Naive thymus-derived CD8-positive, alpha-beta T cell (primary cell): Measurements from ENCODE around the gene TSSK3. TPM values are rescaled to one million over a fixed set of nuclear protein-coding genes. Genes with fewer than 3 reads are reported as not detected.

ENCODE experiments used
- ATAC-seq, 2 donors: fragments of 150-1000 bp; cut with Tn5 transposase in 1 of 2; sonication (Bioruptor Pico), chemical (Tn5 transposase) in 1 of 2; 1 replicate in 1 of 2; 2 replicates in 1 of 2; pipeline ENCODE4 v1.10.0; 2021; ENCODE audit warnings: mild to moderate bottlenecking in 2 of 2, moderate library complexity in 2 of 2
- POLR2A ChIA-PET: fragments of 350-600 bp; sonication (Branson Sonifier 250); formaldehyde crosslinking; loops from one replicate; lab custom pipeline; 2021; ENCODE audit warnings: antibody characterized with exemption; lab: Charles Lee
- DNase-seq, 10 donors: peaks; one replicate each; pipeline versions ENCODE4 v3.0.0 to v3.0.0-alpha.2; 2020 to 2022
- H3K27ac Mint-ChIP-seq, 10 donors: one replicate each; pipeline ENCODE4 v1.8.0; 2020 to 2022; ENCODE audit warnings: mild to moderate bottlenecking in 10 of 10, mixed read lengths in 10 of 10, moderate library complexity in 4 of 10, inconsistent platforms in 1 of 10
- H3K27me3 Mint-ChIP-seq, 5 donors: one replicate each; pipeline ENCODE4 v1.8.0; 2021 to 2022; ENCODE audit warnings: mixed read lengths in 5 of 5
- H3K36me3 Mint-ChIP-seq, 3 donors: one replicate each; pipeline ENCODE4 v1.8.0; 2020 to 2022; ENCODE audit warnings: mixed read lengths in 3 of 3, mild to moderate bottlenecking in 2 of 3, inconsistent platforms in 1 of 3
- H3K4me1 Mint-ChIP-seq, 4 donors: one replicate each; pipeline ENCODE4 v1.8.0; 2021 to 2022; ENCODE audit warnings: mixed read lengths in 4 of 4
- H3K4me3 Mint-ChIP-seq, 10 donors: one replicate each; pipeline ENCODE4 v1.8.0; 2020 to 2022; ENCODE audit warnings: mild to moderate bottlenecking in 10 of 10, mixed read lengths in 10 of 10, moderate library complexity in 6 of 10, inconsistent platforms in 1 of 10
- H3K9me3 Mint-ChIP-seq, 9 donors: one replicate each; pipeline ENCODE4 v1.8.0; 2020 to 2022; ENCODE audit warnings: mixed read lengths in 9 of 9, mild to moderate bottlenecking in 3 of 9, inconsistent platforms in 1 of 9, moderate library complexity in 1 of 9
- polyA plus RNA-seq, 3 donors: library from polyadenylated mRNA; unstranded; fragments of 300-500 nt; fragmentation: Illumina TruSeq; gene quantifications; one replicate each; pipeline ENCODE4 v1.2.3, GENCODE V29; 2021
- total RNA-seq, 8 experiments: library from RNA in 2 of 8; stranded (reverse) in 2 of 8; gene quantifications; one replicate each; pipeline ENCODE4 v1.2.3 and lab custom pipeline; 2021 to 2026

The TSSK3 gene
- total RNA-seq (1 to 10 TPM; 2.9 to 3.7 TPM), polyA plus RNA-seq (1 to 10 TPM in 2 of 3 donors, under 1 TPM in 1; 0.20 to 2.5 (median 2.0) TPM), total RNA-seq (lab: John Stamatoyannopoulos, UW) (0.07 to 1.3 (median 0.75) reads per million in 6 experiments)

- H3K9me3 Mint-ChIP-seq = no peaks in the 10 kb centered on the region
- H3K27me3 Mint-ChIP-seq = peaks cover 0 to 3% (median 0%) of the 10 kb centered on the region in 5 donors
- peak within 1 kb of the TSS in 8 of 10 donors; percentile 1 to 57 (median 32) for H3K27ac Mint-ChIP-seq
- peak within 1 kb of the TSS; percentile 16 to 83 (median 62) for H3K4me3 Mint-ChIP-seq
- POLR2A ChIA-PET = interaction anchor here (0.9 to 2.6 kb wide), 3 partner anchors 11 to 27 kb away, joined by 3 to 11 read pairs (median 6); partner anchors contain the start of gene MARCKSL1
- no peak for ATAC-seq
- no peak for DNase-seq
- H3K4me1 Mint-ChIP-seq = peaks cover 16 to 37% (median 25%) of the 10 kb centered on the region in 4 donors
- peaks cover 0 to 17% (median 2%) of the 10 kb centered on the region in 3 donors for H3K36me3 Mint-ChIP-seq
Measured at GRCh38 chr1:32362474-32363313, at the start of gene TSSK3, which contains the start of gene FAM229A. TSSK3 (plus strand) TSS chr1:32362539; CDS start chr1:32362702, 163 bp downstream. FAM229A (minus strand) TSS chr1:32362485; CDS start chr1:32362091, 394 bp downstream.

- no peak for DNase-seq
- H3K4me3 Mint-ChIP-seq = peak overlapping the region in 1 of 10 donors; percentile 5
- H3K27ac Mint-ChIP-seq = peak overlapping the region in 8 of 10 donors; percentile 21 to 81 (median 68)
- peaks cover 15 to 46% (median 34%) of the 10 kb centered on the region in 4 donors for H3K4me1 Mint-ChIP-seq
- POLR2A ChIA-PET = no interaction called here
- no peak for ATAC-seq
- no peaks in the 10 kb centered on the region for H3K27me3 Mint-ChIP-seq
- H3K36me3 Mint-ChIP-seq = peaks cover 0 to 51% (median 0%) of the 10 kb centered on the region in 3 donors
- H3K9me3 Mint-ChIP-seq = no peaks in the 10 kb centered on the region
Measured at GRCh38 chr1:32316903-32317277, 45.4 kb upstream of the TSSK3 start.

- Mint-ChIP-seq H3K36me3 (peaks cover 0 to 48% (median 0%) of the 10 kb centered on the region in 3 donors), H3K4me3 (no peak overlapping the region), H3K27ac (peak overlapping the region in 7 of 10 donors; percentile 37 to 80 (median 44)), H3K27me3 (no peaks in the 10 kb centered on the region), H3K4me1 (peaks cover 19 to 53% (median 45%) of the 10 kb centered on the region in 4 donors), H3K9me3 (no peaks in the 10 kb centered on the region)
- DNase-seq (no peak), ATAC-seq (no peak)
- POLR2A ChIA-PET = interaction anchor here (0.7 kb wide), 1 partner anchor 44 kb away, joined by 3 read pairs; no protein-coding TSS in a partner anchor
Measured at GRCh38 chr1:32318127-32318869, 44.0 kb upstream of the TSSK3 start.

GRCh38 chr1:32321712-32322291, 40.5 kb upstream of the TSSK3 start:
- H3K36me3 Mint-ChIP-seq = peaks cover 0 to 47% (median 0%) of the 10 kb centered on the region in 3 donors

GRCh38 chr1:32327204-32327603, 35.1 kb upstream of the TSSK3 start:
- no peak for ATAC-seq
- Mint-ChIP-seq H3K9me3 (no peaks in the 10 kb centered on the region), H3K27me3 (no peaks in the 10 kb centered on the region), H3K27ac (no peak overlapping the region), H3K4me1 (peaks cover 7 to 30% (median 18%) of the 10 kb centered on the region in 4 donors), H3K4me3 (no peak overlapping the region), H3K36me3 (peaks cover 0 to 74% (median 14%) of the 10 kb centered on the region in 3 donors)
- POLR2A ChIA-PET = interaction anchor here (1.2 kb wide), 1 partner anchor 24 kb away, joined by 4 read pairs; no protein-coding TSS in a partner anchor
- no peak for DNase-seq

More at GRCh38 chr1:32321712-32322291, 40.5 kb upstream of the TSSK3 start:
- no peaks in the 10 kb centered on the region for H3K9me3 Mint-ChIP-seq
- POLR2A ChIA-PET = interaction anchor here (0.6 to 4.5 kb wide), 26 partner anchors 10 to 344 kb away, joined by 3 to 44 read pairs (median 5); partner anchors contain the start of genes BSDC1, HDAC1, IQCC and LCK
- ATAC-seq (peak; percentile 90 to 91), DNase-seq (peak in 6 of 10 donors; percentile 16 to 55 (median 36))
- H3K27ac Mint-ChIP-seq = peak overlapping the region; percentile 67 to 94 (median 91)
- no peaks in the 10 kb centered on the region for H3K27me3 Mint-ChIP-seq
- H3K4me3 Mint-ChIP-seq = peak overlapping the region; percentile 62 to 88 (median 72)
- H3K4me1 Mint-ChIP-seq = peaks cover 14 to 54% (median 36%) of the 10 kb centered on the region in 4 donors

GRCh38 chr1:32329931-32330466, 32.3 kb upstream of the TSSK3 start:
- Mint-ChIP-seq H3K27ac (peak overlapping the region in 7 of 10 donors; percentile 9 to 83 (median 37)), H3K27me3 (no peaks in the 10 kb centered on the region), H3K4me1 (peaks cover 18 to 24% (median 20%) of the 10 kb centered on the region in 4 donors), H3K36me3 (peaks cover 0 to 82% (median 14%) of the 10 kb centered on the region in 3 donors), H3K9me3 (no peaks in the 10 kb centered on the region), H3K4me3 (no peak overlapping the region)
- POLR2A ChIA-PET = interaction anchor here (0.8 to 1.4 kb wide), 2 partner anchors 16 to 64 kb away, joined by 3 to 4 read pairs; partner anchors contain the start of gene BSDC1
- ATAC-seq (no peak), DNase-seq (no peak)

- Mint-ChIP-seq H3K9me3 (no peaks in the 10 kb centered on the region), H3K27me3 (no peaks in the 10 kb centered on the region), H3K36me3 (peaks cover 0 to 76% (median 14%) of the 10 kb centered on the region in 3 donors), H3K27ac (peak overlapping the region in 7 of 10 donors; percentile 22 to 75 (median 44)), H3K4me3 (no peak overlapping the region), H3K4me1 (peaks cover 18 to 24% (median 19%) of the 10 kb centered on the region in 4 donors)
- no peak for DNase-seq
- no peak for ATAC-seq
- POLR2A ChIA-PET = interaction anchor here (0.8 to 1.4 kb wide), 5 partner anchors 10 to 63 kb away, joined by 3 to 4 read pairs (median 3); partner anchors contain the start of gene BSDC1
Measured at GRCh38 chr1:32330558-32331151, 31.7 kb upstream of the TSSK3 start.

- ATAC-seq = no peak
- Mint-ChIP-seq H3K27me3 (no peaks in the 10 kb centered on the region), H3K27ac (peak overlapping the region in 6 of 10 donors; percentile 16 to 71 (median 40)), H3K36me3 (peaks cover 0 to 69% (median 14%) of the 10 kb centered on the region in 3 donors), H3K4me1 (peaks cover 18 to 24% (median 19%) of the 10 kb centered on the region in 4 donors), H3K9me3 (no peaks in the 10 kb centered on the region), H3K4me3 (no peak overlapping the region)
- POLR2A ChIA-PET = interaction anchor here (0.6 to 1.5 kb wide), 8 partner anchors 9 to 91 kb away, joined by 3 to 4 read pairs (median 4); partner anchors contain the start of gene BSDC1
- DNase-seq = no peak
Measured at GRCh38 chr1:32331549-32331948, 30.8 kb upstream of the TSSK3 start.

GRCh38 chr1:32332290-32333079, 29.9 kb upstream of the TSSK3 start:
- peaks cover 21 to 32% (median 28%) of the 10 kb centered on the region in 4 donors for H3K4me1 Mint-ChIP-seq
- ATAC-seq (no peak), DNase-seq (no peak)
- no peaks in the 10 kb centered on the region for H3K9me3 Mint-ChIP-seq
- H3K27ac Mint-ChIP-seq = peak overlapping the region in 4 of 10 donors; percentile 24 to 71 (median 36)
- H3K36me3 Mint-ChIP-seq = peaks cover 0 to 61% (median 14%) of the 10 kb centered on the region in 3 donors
- H3K27me3 Mint-ChIP-seq = no peaks in the 10 kb centered on the region
- H3K4me3 Mint-ChIP-seq = no peak overlapping the region
- POLR2A ChIA-PET = interaction anchor here (0.5 to 1.5 kb wide), 10 partner anchors 8 to 144 kb away, joined by 3 to 6 read pairs (median 3); no protein-coding TSS in a partner anchor
